AG04450 (cell line): ENCODE data around the gene YJU2. TPM values are rescaled to one million over a fixed set of nuclear protein-coding genes. Genes with fewer than 3 reads are reported as not detected.
A peak's percentile ranks its signal among the peaks of the same experiment; 100 is the strongest.
"Not testable (repeated sequence)": the region's sequence is repeated elsewhere in the genome, so short reads cannot be mapped to it uniquely, and the experiment has no call there.

Experiments used
- CTCF ChIA-PET: fragments of 300-600, 350-600 bp; formaldehyde crosslinking; extraction: SDS; loops from one replicate; lab custom pipeline; 2022; ENCODE audit warnings: antibody characterized with exemption, inconsistent platforms; lab: Charles Lee
- POLR2A ChIA-PET: fragments of 350-600 bp; formaldehyde crosslinking; extraction: SDS; loops from one replicate; lab custom pipeline; 2021; ENCODE audit warnings: antibody characterized with exemption, inconsistent platforms; lab: Yijun Ruan, JAX
- DNase-seq: peaks from one replicate; pipeline ENCODE4 v3.0.0-alpha.2; 2011; ENCODE audit warnings: low read depth, low spot score
- H3K27ac ChIP-seq: one replicate; pipeline ENCODE4 v1.5.1; 2012; ENCODE audit warnings: low read depth, low read length, control low read depth
- H3K27me3 ChIP-seq: one replicate; pipeline ENCODE4 v1.6.0; 2012; ENCODE audit warnings: low read length; ENCODE audit not compliant: control insufficient read depth, insufficient read depth
- H3K4me3 ChIP-seq: 2 replicates; pipeline ENCODE4 v1.5.1; 2011; ENCODE audit warnings: mild to moderate bottlenecking, low read depth, low read length, control low read depth
- H3K9me3 ChIP-seq: 2 replicates; pipeline ENCODE4 v1.5.1; 2012; ENCODE audit warnings: low read length; ENCODE audit not compliant: control insufficient read depth, insufficient read depth
- CTCF ChIP-seq: IDR thresholded peaks from 2 replicates; pipeline ENCODE4 v1.5.1; 2011; ENCODE audit warnings: low read depth, low read length, control low read depth, inconsistent platforms
- polyA plus RNA-seq: library from polyadenylated mRNA; depleted of rRNA; stranded (reverse); fragments of >200 nt; gene quantifications from 2 replicates; pipeline ENCODE4 v1.2.3, GENCODE V29; 2011

Gene YJU2
- polyA plus RNA-seq, 1 experiment = 10.2 TPM

- TF ChIP-seq CTCF = no peak
- Histone ChIP-seq H3K9me3 (no peaks in the 10 kb centered on the region; the same call in 1 of the 2 replicates), H3K27me3 (peaks cover 9% of the 10 kb centered on the region), H3K4me3 (no peak overlapping the region), H3K27ac (no peak overlapping the region)
- DNase-seq = no peak
- ChIA-PET POLR2A (no interaction called here), CTCF (no interaction called here)
Observed at GRCh38 chr19:4227771-4228170, 19.1 kb upstream of the YJU2 start.

- ChIA-PET CTCF (no interaction called here), POLR2A (interaction anchor here (1.0 kb wide), 1 partner anchor 98 kb away, joined by 3 read pairs; no protein-coding TSS in a partner anchor)
Observed at GRCh38 chr19:4228765-4229178, 18.1 kb upstream of the YJU2 start.

GRCh38 chr19:4229179-4229931 lies 17.5 kb upstream of the YJU2 start, which contains the start of gene EBI3:
Gene EBI3, plus strand, starts transcription at chr19:4229523. Its CDS starts 28 bp downstream, at chr19:4229551.
- H3K9me3 ChIP-seq = no peaks in the 10 kb centered on the region; the same call in 1 of the 2 replicates
- DNase-seq = no peak
- H3K4me3 ChIP-seq = no peak within 1 kb of the TSS
- H3K27ac ChIP-seq = peak within 1 kb of the TSS; percentile 39
- H3K27me3 ChIP-seq = peaks cover 9% of the 10 kb centered on the region
- no peak for TF ChIP-seq CTCF
- CTCF ChIA-PET = no interaction called here
- POLR2A ChIA-PET = interaction anchor here (1.0 kb wide), 1 partner anchor 99 kb away, joined by 3 read pairs; no protein-coding TSS in a partner anchor

More at GRCh38 chr19:4228765-4229178, 18.1 kb upstream of the YJU2 start:
- no peaks in the 10 kb centered on the region; the same call in 1 of the 2 replicates for H3K9me3 ChIP-seq
- no peak for TF ChIP-seq CTCF
- H3K27ac ChIP-seq = no peak overlapping the region
- no peak for DNase-seq
- no peak overlapping the region for H3K4me3 ChIP-seq
- peaks cover 9% of the 10 kb centered on the region for H3K27me3 ChIP-seq

- CTCF ChIA-PET, POLR2A ChIA-PET, H3K9me3 ChIP-seq: not testable (repeated sequence)
Observed at GRCh38 chr19:4230237-4230636, 16.6 kb upstream of the YJU2 start.

GRCh38 chr19:4231521-4231920 lies 15.4 kb upstream of the YJU2 start:
- H3K27ac ChIP-seq, H3K4me3 ChIP-seq, H3K9me3 ChIP-seq, DNase-seq, H3K27me3 ChIP-seq, POLR2A ChIA-PET: not testable (repeated sequence)
- CTCF ChIA-PET = interaction anchor here (0.6 kb wide), 1 partner anchor 309 kb away, joined by 3 read pairs; no protein-coding TSS in a partner anchor

More at GRCh38 chr19:4230237-4230636, 16.6 kb upstream of the YJU2 start:
- not testable (repeated sequence) for H3K27ac ChIP-seq, H3K27me3 ChIP-seq, H3K4me3 ChIP-seq, DNase-seq

GRCh38 chr19:4232139-4232538 lies 14.7 kb upstream of the YJU2 start:
- not testable (repeated sequence) for H3K27ac ChIP-seq, H3K9me3 ChIP-seq, DNase-seq, H3K27me3 ChIP-seq, H3K4me3 ChIP-seq
- ChIA-PET POLR2A (interaction anchor here (0.6 kb wide), 2 partner anchors 156 to 1527 kb away, joined by 3 to 4 read pairs; no protein-coding TSS in a partner anchor), CTCF (interaction anchor here (0.6 to 1.4 kb wide), 4 partner anchors 23 to 309 kb away, joined by 3 to 4 read pairs (median 4); no protein-coding TSS in a partner anchor)
